Nucleus accumbens (tissue), 56 donors: Measurements from ENCODE around the gene NXPH2.

Source experiments
- DNase-seq, 56 donors: peaks; one replicate each; lab custom pipeline; 2025; lab: John Stamatoyannopoulos, UW

Gene NXPH2

DNA sequence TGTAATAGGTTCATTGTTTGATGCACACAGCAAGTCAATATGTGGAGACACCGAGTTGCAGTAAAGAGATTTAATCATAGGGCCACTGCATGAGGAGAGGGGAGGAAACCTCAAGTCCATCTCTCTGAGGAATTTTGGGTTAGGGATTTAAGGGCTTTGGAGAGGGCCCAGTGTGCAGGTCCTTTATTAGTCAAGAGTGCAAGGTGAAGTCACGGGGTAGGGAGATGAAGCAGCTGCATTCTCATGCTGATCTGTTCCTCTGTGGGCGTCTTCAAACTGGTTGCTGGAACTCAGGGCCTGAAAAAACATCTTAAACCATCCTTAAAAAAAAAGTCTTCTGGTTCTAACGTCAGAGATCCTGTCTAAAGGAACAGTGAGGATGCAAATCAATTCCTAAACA lies 131.6 kb downstream of the NXPH2 start:
- no peak for DNase-seq

DNA sequence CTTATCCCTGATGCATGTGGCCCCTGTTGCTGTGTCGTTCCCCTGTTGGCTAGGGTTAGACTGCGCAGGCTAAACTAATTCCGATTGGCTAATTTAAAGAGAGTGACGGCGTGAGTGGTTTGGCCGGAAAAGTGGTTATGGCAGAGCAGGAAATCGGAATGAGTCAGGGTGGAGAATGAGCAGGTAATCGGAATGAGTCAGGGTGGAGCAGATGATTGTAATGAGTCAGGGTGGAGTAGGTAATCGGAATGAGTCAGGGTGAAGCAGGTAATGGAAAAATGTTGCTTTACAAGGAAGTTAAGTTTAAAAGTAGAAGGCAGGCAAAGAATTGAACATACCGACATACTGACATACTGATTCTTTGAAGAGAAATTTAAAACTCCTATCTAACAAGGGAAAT lies 135.4 kb downstream of the NXPH2 start:
- peak in 8 of 56 donors; percentile 2 to 44 (median 16) for DNase-seq

DNA sequence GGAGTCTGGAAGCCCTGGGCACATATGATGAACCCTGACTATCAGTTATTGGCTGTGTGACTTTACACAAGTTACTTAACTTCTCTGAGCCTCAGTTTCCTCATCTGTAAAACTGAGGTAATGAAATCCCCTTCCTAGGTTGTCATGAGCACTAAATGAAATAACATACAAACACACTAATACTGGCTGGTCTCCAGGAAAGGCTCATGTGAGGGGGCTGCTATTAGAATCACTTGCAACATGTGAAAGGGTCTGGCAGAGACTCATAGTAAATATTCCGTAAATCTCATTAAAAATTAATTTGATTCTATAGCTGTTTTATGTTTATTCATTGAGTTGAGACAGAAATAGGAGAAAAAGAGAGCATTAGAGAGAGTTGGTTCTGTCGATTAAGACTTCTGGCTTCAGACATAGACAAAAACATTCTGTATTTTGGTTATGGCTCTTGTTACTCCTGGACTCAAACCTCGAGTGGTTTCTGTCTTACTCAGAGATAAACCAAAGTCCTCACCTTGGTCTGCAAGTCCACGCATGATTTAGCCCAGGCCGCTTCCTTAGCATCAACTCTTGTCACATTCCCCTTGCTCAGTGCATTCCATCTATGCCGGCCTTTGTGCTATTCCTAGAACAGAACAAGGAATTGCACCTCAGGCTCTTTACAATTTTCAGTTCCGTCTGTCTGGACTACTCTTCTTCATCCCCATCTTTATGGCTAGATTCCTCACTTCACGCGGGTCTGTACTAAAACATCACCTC lies 139.1 kb downstream of the NXPH2 start:
- no peak for DNase-seq

DNA sequence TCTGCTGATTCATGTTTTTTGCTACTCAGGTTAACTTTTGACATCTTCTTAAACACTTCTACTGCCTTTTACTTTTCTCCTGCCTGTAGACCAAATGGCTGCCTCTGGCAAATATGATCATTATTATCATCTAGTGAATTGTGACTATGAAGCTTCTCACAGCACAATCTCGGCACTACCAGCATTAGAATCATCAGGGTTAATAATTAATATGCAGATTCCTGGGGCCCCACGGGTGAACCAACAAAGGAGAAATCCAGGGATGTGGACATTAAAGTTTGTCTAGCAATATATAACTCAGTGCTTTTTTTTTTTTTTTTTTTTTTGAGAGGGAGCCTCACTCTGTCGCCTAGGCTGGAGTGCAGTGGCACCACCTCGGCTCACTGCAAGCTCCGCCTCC lies 142.5 kb downstream of the NXPH2 start:
- DNase-seq, result no peak

DNA sequence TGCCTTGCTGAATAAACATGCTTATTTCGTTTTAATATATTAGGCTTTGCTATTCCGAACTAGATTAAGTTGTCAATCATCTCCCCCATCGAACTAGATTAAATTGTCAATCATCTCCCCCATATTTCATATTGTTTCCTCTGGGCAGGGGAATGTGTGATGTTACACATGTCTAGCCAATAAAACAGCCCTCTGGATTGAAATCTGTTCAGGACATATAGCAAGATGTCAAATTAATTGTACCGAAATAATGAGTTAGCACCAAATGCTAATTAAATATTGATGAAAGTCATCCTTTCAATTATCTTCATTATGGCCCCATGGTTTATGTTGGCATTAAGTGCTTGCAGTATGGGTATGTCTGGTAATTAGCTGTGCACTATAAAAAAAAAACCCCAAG lies 143.1 kb downstream of the NXPH2 start:
- no peak for DNase-seq

DNA sequence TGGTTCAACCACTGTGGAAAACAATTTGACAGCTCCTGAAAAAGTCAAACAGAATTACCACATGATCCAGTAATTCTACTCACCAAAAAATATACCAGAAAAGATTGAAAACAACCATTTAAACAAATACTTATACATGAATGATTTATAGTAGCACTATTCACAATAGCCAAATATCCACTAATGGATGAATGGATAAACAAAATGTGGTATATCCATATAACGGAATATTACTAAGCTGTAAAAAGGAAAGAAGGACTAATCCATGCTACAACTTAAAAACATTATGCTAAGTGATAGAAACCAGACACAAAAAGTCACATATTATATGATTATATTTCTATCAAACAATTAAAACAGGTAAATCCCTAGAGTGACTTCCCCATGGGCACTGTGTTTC lies 147.1 kb downstream of the NXPH2 start:
- DNase-seq, result no peak

DNA sequence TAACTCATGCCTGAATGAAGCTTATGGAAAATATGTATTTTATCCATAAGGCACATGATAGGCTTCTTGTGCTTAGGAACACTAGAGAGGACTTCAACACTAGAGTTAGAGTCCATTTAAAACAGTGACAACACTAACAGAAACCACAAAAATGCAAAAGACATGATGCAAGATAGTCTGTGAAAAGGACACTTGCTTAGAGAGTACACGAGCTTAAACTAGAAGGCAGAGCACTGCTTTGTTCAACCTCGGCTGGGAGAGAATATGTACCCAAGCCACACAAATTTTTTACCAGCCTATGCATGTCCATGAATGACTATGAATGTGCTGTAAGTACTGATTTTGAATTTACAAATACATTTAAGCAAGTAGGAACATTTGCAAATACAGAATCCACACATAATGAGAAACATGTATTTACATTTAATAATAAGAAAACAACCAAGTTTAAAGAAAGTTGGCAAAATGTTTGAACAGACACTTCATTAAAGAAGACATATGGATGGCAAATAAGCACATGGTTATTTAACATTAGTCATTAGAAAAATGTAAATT lies 148.0 kb downstream of the NXPH2 start:
- no peak for DNase-seq

DNA sequence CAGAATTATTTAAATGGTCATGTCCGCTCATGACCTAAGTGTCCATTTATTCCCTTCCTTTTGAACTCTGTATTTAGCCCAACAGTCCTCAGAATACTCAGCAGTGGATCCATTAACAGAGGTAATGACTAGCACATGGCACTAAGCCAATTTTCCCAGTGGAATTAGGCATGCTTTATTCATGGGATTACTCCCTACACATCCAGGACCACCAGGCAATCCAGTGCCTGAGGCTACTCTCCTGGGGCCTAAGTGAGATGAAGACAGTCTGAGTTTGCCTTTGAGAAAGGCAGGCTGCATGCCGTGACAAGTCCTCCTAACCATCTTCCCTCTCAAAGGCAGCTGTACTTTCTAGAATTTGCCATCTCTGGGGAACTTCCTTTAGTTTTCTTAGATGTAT lies 150.0 kb downstream of the NXPH2 start:
- DNase-seq, result no peak

DNA sequence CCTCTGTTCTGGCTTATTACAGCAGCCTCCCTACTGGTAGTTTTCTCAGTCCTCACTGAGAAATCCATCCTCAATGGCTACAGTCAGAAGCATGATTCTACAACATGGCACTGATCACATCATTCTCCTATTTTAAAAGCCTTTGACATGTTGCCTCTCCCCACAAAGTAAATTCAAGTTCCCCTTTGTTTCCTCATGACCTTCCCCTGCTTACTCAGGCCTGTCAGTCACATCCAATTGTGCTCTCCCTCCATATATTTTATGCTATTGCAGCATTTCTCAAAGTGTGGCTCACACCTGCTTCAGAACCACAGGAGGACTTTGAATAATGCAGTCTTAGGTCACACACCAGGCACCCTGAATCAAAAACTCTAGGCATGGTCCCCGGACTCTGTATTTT lies 154.0 kb downstream of the NXPH2 start:
- no peak for DNase-seq

DNA sequence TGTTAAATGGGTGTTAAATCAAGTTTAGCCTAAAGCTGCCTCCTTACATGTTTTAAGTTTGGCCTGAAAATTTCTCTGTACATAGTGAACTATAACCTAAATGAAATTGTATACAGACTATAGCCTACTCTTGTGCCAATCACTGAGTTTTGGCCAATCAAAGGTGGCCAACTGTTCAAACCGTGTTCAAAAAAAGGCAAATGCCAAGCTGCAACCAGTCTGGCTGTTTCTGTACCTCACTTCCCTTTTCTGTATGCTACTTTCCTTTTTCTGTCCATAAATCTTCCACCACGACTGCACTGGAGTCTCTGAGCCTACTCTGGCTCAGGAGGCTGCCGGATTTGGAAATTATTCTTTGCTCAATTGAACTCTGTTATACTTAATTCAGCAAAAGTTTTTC lies 157.6 kb downstream of the NXPH2 start:
- no peak for DNase-seq

DNA sequence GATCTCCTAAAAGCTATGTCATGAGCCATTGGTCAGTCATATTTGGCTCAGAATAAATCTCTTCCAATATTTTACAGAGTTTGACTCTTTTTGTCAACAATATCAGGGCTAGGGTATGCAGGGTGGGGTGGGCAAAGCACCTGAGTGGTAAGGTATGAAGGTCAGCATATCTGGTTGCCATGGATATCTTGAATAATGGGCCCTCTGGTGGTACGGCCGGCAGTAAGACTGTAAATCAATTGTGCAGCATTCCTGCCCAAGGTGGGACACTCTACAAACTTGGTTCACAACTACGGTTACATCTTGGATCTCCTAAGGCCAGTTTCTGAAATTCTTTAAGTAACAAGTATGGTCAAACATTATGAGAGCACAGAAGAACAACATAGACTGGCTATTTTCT lies 159.1 kb downstream of the NXPH2 start:
- DNase-seq, result no peak

DNA sequence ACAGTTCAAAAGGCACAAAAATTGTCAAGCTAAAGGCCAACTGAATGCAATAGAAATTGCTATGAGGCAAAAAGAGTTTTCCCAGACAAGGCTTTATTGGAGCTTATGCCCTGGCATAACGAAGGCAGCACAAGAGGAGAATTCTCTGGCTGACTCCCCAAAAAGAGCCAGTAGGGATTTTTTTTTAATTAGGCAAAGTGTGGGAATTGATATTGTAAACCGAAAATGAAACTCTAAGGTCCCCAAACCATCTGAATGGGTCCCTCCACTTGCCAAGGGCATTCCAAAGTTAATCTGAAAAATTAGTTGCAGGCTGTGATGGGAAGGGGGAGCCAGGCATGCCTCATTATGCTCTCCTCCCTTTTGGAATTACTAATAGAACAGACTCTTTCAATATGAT lies 159.8 kb downstream of the NXPH2 start:
- DNase-seq, result no peak
